Cardiac ventricle fibroblast (primary cell): Measurements from ENCODE around the gene GGACT. TPM values are rescaled to one million over a fixed set of nuclear protein-coding genes. Genes with fewer than 3 reads are reported as not detected.

Experiments
- total RNA-seq: library from RNA; depleted of rRNA; stranded (reverse); fragments of >200 nt; gene quantifications from 2 replicates; pipeline ENCODE4 v1.2.3, GENCODE V29; 2015

The GGACT gene
- total RNA-seq: 6.8 and 12.1 TPM in 2 replicates

GRCh38 chr13:100588331-100589177, at the start of gene GGACT:
GGACT (minus strand) TSS chr13:100588789; CDS start chr13:100532591, 56,198 bp downstream.

Other genes with a start within 250 kb of the GGACT start
- gene TMTC4, start 86.0 kb upstream of the GGACT start, total RNA-seq: 6.2 and 12.4 TPM in 2 replicates